Activated CD4-positive, alpha-beta memory T cell treated with anti-CD3 and anti-CD28 coated beads, Interleukin-2, amount 10 ng/mL, durations not matched to agents 7 days and 5 days (primary cell): ENCODE measurements around the gene BCAS2. TPM values are rescaled to one million over a fixed set of nuclear protein-coding genes. Genes with fewer than 3 reads are reported as not detected.

Source experiments
- CTCF ChIA-PET: fragments of 350-600 bp; sonication (Branson Sonifier 250); formaldehyde crosslinking; loops from one replicate; lab custom pipeline; 2021; ENCODE audit warnings: antibody characterized with exemption, inconsistent platforms; lab: Charles Lee
- POLR2A ChIA-PET: fragments of 350-600 bp; sonication (Branson Sonifier 250); formaldehyde crosslinking; loops from one replicate; lab custom pipeline; 2021; ENCODE audit warnings: antibody characterized with exemption; lab: Charles Lee
- DNase-seq: peaks from one replicate; pipeline ENCODE4 v3.0.0-alpha.2; 2020
- H3K27ac Mint-ChIP-seq: one replicate; pipeline ENCODE4 v1.8.0; 2021; ENCODE audit warnings: mild to moderate bottlenecking, mixed read lengths
- H3K27me3 Mint-ChIP-seq: one replicate; pipeline ENCODE4 v1.8.0; 2021; ENCODE audit warnings: mixed read lengths
- H3K36me3 Mint-ChIP-seq: one replicate; pipeline ENCODE4 v1.8.0; 2021; ENCODE audit warnings: low read depth, mixed read lengths
- H3K4me1 Mint-ChIP-seq: one replicate; pipeline ENCODE4 v1.8.0; 2021; ENCODE audit warnings: mixed read lengths
- H3K4me3 Mint-ChIP-seq: one replicate; pipeline ENCODE4 v1.8.0; 2021; ENCODE audit warnings: mild to moderate bottlenecking, mixed read lengths
- H3K9me3 Mint-ChIP-seq: one replicate; pipeline ENCODE4 v1.8.0; 2021; ENCODE audit warnings: mixed read lengths
- total RNA-seq, 2 experiments: library from RNA; stranded (reverse); gene quantifications; one replicate each; pipeline ENCODE4 v1.2.3, GENCODE V29; 2021

The BCAS2 gene
- total RNA-seq, 2 experiments from 2014 or later = 45.0 to 45.5 TPM

DNA sequence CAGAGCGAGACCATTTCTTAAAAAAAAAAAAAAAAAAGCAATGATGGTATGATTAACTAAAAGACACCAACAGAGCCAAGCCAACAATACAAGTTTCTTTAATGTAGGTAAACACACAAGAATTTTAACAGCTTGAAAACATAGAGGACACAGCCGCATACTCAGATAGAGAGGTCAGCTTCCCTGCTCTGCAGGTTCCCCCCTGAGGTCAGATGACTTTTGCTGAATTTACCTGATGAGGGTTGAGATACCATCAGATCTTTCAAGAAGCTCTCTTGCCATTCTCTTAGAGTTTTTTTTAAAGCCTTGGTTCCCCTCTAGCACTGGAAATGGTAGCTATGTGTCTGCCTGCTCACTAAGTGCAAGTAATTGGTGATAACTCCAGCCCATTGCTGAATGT is 31.1 kb downstream of the BCAS2 start:
- Mint-ChIP-seq H3K36me3 (no peaks in the 10 kb centered on the region), H3K27me3 (no peaks in the 10 kb centered on the region), H3K4me3 (no peak overlapping the region), H3K27ac (no peak overlapping the region), H3K4me1 (no peaks in the 10 kb centered on the region), H3K9me3 (no peaks in the 10 kb centered on the region)
- CTCF ChIA-PET = interaction anchor here (0.7 to 1.5 kb wide), 2 partner anchors 149 to 203 kb away, joined by 3 to 4 read pairs; no protein-coding TSS in a partner anchor
- DNase-seq = no peak
- POLR2A ChIA-PET = no interaction called here

DNA sequence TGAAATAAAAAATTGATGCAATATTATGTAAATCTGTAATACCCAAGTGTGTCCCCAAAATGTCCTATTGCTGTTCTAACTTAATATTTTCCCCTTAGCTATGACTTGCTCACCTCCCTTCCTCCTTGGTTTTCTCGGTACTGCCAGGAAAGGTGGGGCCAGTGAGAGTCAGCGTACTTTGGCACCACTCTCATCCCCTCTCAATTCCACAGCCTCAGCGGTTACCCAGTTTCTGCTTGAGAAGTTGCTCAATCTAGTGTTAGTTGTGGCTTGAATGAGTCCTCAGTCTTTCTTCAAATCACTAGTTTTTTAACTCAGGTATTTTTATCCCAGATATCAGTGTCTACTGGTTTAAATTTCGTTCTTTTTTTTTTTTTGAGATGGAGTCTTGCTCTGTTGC is 32.3 kb downstream of the BCAS2 start:
- DNase-seq = no peak
- H3K27ac Mint-ChIP-seq = no peak overlapping the region
- H3K27me3 Mint-ChIP-seq = peaks cover 1% of the 10 kb centered on the region
- POLR2A ChIA-PET = no interaction called here
- no peaks in the 10 kb centered on the region for H3K36me3 Mint-ChIP-seq
- no peaks in the 10 kb centered on the region for H3K4me1 Mint-ChIP-seq
- CTCF ChIA-PET = no interaction called here
- no peak overlapping the region for H3K4me3 Mint-ChIP-seq
- no peaks in the 10 kb centered on the region for H3K9me3 Mint-ChIP-seq

DNA sequence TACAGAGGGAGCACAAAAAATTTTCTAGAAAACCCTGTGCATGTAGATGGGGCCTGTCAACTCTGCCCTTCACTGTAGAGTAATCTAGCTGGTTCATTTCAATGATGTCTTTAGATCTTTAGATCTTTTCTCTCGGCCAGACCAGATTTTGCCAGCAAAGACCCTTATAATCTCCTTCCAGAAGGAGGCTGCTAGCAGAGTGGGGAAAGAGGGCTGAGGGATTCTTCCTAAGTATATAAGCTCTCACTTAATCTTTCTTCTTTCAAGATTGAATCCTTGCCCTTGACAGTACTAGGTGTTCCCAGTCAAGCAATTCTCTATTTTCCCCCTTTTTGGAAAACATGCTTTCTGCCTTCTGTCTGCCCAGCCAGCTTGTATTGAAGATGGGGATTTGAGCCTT is 34.3 kb downstream of the BCAS2 start:
- no peaks in the 10 kb centered on the region for H3K36me3 Mint-ChIP-seq
- no peaks in the 10 kb centered on the region for H3K9me3 Mint-ChIP-seq
- no peak for DNase-seq
- CTCF ChIA-PET = no interaction called here
- peaks cover 1% of the 10 kb centered on the region for H3K27me3 Mint-ChIP-seq
- no peak overlapping the region for H3K4me3 Mint-ChIP-seq
- H3K4me1 Mint-ChIP-seq = no peaks in the 10 kb centered on the region
- POLR2A ChIA-PET = no interaction called here
- no peak overlapping the region for H3K27ac Mint-ChIP-seq

DNA sequence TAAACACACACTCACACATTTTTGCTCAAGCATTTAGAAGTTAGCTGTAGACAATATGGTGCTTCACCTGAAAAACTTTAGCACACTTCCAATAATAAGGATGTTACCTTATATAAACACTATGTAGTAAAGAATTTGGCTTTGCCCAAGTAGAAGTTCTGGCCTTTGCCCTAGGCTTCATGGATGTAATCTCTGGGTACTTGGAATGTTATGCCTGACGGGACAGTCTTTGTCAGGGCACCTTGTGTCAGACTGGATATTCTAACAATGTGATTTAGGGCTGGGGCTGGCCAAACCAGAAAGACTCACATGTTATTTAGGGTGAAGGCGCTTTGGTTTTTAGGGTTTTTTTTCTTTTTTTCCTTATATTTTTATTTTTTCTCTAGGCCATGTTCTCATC is 35.6 kb downstream of the BCAS2 start:
- Mint-ChIP-seq H3K4me1 (no peaks in the 10 kb centered on the region), H3K27ac (no peak overlapping the region), H3K27me3 (peaks cover 1% of the 10 kb centered on the region), H3K9me3 (no peaks in the 10 kb centered on the region), H3K36me3 (no peaks in the 10 kb centered on the region), H3K4me3 (no peak overlapping the region)
- ChIA-PET CTCF (no interaction called here), POLR2A (no interaction called here)
- no peak for DNase-seq

DNA sequence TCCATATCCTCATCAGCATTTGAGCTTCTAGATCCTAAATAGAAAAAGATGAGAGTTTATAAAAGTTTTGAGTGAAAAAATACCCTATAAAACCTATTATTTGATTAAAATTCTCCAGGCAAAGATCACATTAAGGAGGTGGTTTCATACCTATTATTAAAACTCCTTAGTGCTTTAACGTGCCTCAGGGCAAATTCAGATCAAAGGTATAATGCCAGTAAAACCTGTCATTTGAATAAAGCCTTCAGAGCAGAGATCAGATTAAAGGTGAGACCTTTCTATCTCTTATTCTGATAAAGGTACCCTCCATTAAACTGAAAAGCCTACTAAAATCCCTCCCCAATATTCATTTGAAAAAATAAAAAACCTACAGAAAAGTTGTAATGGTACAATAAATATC is 36.1 kb downstream of the BCAS2 start:
- Mint-ChIP-seq H3K9me3 (no peaks in the 10 kb centered on the region), H3K27ac (no peak overlapping the region), H3K4me3 (no peak overlapping the region), H3K36me3 (no peaks in the 10 kb centered on the region), H3K4me1 (no peaks in the 10 kb centered on the region), H3K27me3 (peaks cover 1% of the 10 kb centered on the region)
- no peak for DNase-seq
- ChIA-PET CTCF (no interaction called here), POLR2A (no interaction called here)

DNA sequence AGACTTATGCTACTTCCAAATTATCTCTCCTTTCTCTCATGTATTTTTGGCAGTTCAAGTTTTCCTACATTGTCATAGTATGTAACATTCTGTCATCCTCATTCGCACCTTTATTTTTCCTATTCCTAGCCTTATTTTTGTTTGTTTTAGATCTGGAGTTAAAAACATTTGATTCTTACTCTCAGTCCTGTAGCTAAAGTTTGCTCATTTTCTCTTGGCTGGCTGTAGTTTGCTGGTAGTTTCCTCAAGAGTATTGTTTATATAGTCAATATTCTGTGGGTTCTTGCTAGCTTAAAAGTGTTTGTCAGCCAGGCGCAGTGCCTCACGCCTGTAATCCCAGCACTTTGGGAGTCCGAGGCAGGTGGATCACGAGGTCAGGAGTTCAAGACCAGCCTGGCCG is 40.6 kb downstream of the BCAS2 start:
- CTCF ChIA-PET = no interaction called here
- Mint-ChIP-seq H3K4me1 (no peaks in the 10 kb centered on the region), H3K36me3 (no peaks in the 10 kb centered on the region), H3K9me3 (no peaks in the 10 kb centered on the region), H3K27me3 (peaks cover 1% of the 10 kb centered on the region), H3K4me3 (no peak overlapping the region), H3K27ac (no peak overlapping the region)
- no peak for DNase-seq
- POLR2A ChIA-PET = no interaction called here

DNA sequence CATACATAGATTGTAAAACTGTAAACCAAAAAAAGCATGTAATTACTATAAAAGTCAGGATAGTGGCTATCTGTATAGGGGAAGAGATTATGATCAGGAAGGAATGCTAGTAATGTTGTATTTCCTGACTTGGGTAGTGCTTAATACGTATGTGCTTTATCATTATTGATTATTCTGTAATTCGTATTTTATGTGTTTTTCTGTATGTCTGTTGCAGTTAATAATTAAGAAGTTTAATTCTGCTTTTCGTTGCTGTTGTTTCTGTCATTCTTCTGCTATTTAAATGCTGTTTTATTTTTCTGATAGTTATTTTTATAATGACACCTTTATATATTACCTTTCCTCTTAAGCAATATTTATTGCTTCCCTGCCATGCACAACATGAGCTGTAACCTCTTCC is 41.1 kb downstream of the BCAS2 start:
- no peak overlapping the region for H3K27ac Mint-ChIP-seq
- no peaks in the 10 kb centered on the region for H3K9me3 Mint-ChIP-seq
- H3K4me1 Mint-ChIP-seq = no peaks in the 10 kb centered on the region
- no peaks in the 10 kb centered on the region for H3K36me3 Mint-ChIP-seq
- ChIA-PET CTCF (no interaction called here), POLR2A (no interaction called here)
- H3K27me3 Mint-ChIP-seq = peaks cover 1% of the 10 kb centered on the region
- DNase-seq = no peak
- no peak overlapping the region for H3K4me3 Mint-ChIP-seq

DNA sequence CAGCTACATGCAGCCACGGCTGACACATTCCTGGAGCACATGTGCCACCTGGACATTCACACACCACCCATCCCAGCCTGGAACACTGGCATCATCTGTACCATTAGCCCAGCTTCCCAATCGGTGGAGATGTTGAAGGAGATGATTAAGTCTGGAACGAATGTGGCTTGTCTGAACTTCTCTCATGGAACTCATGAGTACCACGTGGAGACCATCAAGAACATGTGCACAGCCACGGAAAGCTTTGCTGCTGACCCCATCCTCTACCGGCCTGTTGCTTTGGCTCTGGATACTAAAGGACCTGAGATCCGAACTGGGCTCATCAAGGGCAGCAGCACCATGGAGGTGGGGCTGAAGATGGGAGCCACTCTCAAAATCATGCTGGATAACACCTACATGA is 45.4 kb downstream of the BCAS2 start:
- ChIA-PET CTCF (no interaction called here), POLR2A (no interaction called here)
- no peak for DNase-seq
- H3K27ac Mint-ChIP-seq = no peak overlapping the region
- H3K27me3 Mint-ChIP-seq = no peaks in the 10 kb centered on the region
- no peaks in the 10 kb centered on the region for H3K4me1 Mint-ChIP-seq
- no peak overlapping the region for H3K4me3 Mint-ChIP-seq
- H3K9me3 Mint-ChIP-seq = no peaks in the 10 kb centered on the region
- H3K36me3 Mint-ChIP-seq = no peaks in the 10 kb centered on the region

DNA sequence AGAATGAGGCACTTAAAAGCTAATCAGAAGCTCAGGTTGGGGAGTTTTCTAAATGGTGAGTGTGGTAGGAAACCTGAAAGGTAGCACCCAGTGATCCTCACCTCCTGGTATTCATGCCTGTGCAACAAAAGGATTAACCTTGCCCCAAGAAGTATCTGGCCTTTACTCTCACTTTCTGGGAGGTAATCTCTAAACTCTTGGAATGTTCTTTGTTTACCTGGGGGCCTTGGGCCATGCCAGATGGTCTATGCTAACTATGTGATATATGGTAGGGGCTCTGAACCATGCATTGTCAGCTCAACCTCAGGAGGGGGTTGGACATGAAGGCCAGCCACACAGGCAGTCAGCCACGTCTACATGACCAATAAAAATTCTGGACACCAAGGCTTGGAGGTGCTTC is 46.0 kb downstream of the BCAS2 start:
- ChIA-PET CTCF (no interaction called here), POLR2A (no interaction called here)
- DNase-seq = no peak
- no peak overlapping the region for H3K27ac Mint-ChIP-seq
- no peaks in the 10 kb centered on the region for H3K4me1 Mint-ChIP-seq
- H3K4me3 Mint-ChIP-seq = no peak overlapping the region
- H3K9me3 Mint-ChIP-seq = no peaks in the 10 kb centered on the region
- H3K27me3 Mint-ChIP-seq = no peaks in the 10 kb centered on the region
- H3K36me3 Mint-ChIP-seq = no peaks in the 10 kb centered on the region

DNA sequence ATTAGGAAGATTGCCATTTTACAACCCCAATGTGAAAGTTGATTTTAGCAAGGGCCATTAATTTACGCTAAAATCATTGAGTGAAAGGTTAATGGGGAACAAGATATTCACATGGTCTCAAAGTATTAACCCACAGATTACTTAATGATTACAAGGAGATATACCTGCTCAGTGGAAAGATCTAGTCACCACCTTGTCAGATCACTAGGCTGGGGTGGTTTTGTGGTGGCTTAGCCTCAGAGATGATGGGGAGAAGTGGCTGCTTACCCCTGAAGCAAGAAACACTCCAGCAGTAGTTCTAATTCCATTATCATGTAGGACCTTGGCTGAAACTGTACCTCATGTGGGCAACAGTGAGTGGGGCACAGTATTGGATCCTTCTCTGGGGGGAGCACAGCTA is 50.3 kb downstream of the BCAS2 start:
- H3K36me3 Mint-ChIP-seq = no peaks in the 10 kb centered on the region
- H3K4me3 Mint-ChIP-seq = no peak overlapping the region
- ChIA-PET POLR2A (no interaction called here), CTCF (no interaction called here)
- H3K4me1 Mint-ChIP-seq = no peaks in the 10 kb centered on the region
- H3K27me3 Mint-ChIP-seq = no peaks in the 10 kb centered on the region
- no peak overlapping the region for H3K27ac Mint-ChIP-seq
- H3K9me3 Mint-ChIP-seq = no peaks in the 10 kb centered on the region
- no peak for DNase-seq

DNA sequence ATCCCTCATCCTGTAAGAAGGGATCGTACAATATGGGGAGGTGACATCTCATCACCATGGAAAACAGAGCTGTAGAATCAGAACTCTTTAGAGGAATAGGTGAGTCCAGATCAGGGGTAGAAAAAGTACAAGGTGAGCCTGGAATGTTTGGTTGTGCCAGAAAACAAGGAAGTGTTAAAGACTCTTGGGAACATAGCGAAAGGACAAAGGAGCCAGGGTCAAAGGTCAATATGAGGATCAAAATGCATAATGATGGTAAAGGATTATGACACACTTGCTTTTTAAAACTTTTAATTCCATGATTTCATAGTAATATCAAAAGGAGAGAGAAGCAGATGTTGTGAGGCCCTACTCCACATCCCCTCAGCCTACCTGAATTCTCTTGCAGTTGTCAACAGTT is 51.2 kb downstream of the BCAS2 start:
- H3K9me3 Mint-ChIP-seq = no peaks in the 10 kb centered on the region
- no peaks in the 10 kb centered on the region for H3K4me1 Mint-ChIP-seq
- DNase-seq = no peak
- CTCF ChIA-PET = no interaction called here
- H3K27me3 Mint-ChIP-seq = no peaks in the 10 kb centered on the region
- no peak overlapping the region for H3K4me3 Mint-ChIP-seq
- H3K36me3 Mint-ChIP-seq = no peaks in the 10 kb centered on the region
- POLR2A ChIA-PET = no interaction called here
- no peak overlapping the region for H3K27ac Mint-ChIP-seq

DNA sequence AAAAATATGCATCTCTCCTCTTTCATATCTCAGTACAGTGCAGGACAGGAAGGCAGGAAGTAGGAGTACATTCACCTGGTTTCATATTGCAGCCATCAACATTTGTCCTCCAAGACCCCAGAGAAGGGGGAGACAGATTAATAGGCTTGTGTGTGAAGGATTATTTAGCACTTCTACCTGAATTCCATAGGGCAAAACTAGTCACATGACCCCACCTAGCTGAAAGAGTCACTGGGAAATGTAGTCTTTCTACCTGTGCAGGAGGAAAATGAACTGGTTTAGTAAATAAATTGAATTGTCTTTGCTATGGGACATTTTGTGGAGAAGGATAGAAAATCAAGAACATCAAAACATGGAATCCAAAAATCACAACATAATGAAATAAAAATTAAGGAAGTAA is 56.5 kb downstream of the BCAS2 start:
- no peak for DNase-seq
- CTCF ChIA-PET = interaction anchor here (1.0 kb wide), 1 partner anchor 15 kb away, joined by 3 read pairs; the partner anchor contains the start of gene TRIM33
- H3K27ac Mint-ChIP-seq = no peak overlapping the region
- POLR2A ChIA-PET = interaction anchor here (1.5 kb wide), 1 partner anchor 13 kb away, joined by 3 read pairs; the partner anchor contains the start of gene TRIM33
- H3K36me3 Mint-ChIP-seq = no peaks in the 10 kb centered on the region
- no peak overlapping the region for H3K4me3 Mint-ChIP-seq
- H3K4me1 Mint-ChIP-seq = no peaks in the 10 kb centered on the region
- H3K27me3 Mint-ChIP-seq = peaks cover 7% of the 10 kb centered on the region
- no peaks in the 10 kb centered on the region for H3K9me3 Mint-ChIP-seq

DNA sequence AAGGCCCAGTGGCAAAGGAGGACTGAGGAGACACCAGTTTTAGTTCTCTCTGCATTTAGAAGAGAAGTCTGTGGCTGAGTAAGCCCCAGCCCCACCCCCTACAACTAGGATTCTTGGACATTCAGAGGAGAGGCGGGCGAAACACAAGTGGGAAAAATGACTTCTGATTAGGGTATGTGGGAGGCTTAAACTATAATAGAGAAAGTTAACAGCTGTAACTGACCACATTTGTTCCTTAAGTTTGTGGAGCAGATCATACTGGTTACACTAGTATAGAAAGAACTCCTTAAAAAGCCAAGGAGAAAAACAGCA is 59.2 kb downstream of the BCAS2 start:
- H3K27me3 Mint-ChIP-seq = peaks cover 16% of the 10 kb centered on the region
- no peaks in the 10 kb centered on the region for H3K4me1 Mint-ChIP-seq
- CTCF ChIA-PET = no interaction called here
- no peak for DNase-seq
- POLR2A ChIA-PET = no interaction called here
- no peaks in the 10 kb centered on the region for H3K9me3 Mint-ChIP-seq
- no peaks in the 10 kb centered on the region for H3K36me3 Mint-ChIP-seq
- no peak overlapping the region for H3K4me3 Mint-ChIP-seq
- no peak overlapping the region for H3K27ac Mint-ChIP-seq

DNA sequence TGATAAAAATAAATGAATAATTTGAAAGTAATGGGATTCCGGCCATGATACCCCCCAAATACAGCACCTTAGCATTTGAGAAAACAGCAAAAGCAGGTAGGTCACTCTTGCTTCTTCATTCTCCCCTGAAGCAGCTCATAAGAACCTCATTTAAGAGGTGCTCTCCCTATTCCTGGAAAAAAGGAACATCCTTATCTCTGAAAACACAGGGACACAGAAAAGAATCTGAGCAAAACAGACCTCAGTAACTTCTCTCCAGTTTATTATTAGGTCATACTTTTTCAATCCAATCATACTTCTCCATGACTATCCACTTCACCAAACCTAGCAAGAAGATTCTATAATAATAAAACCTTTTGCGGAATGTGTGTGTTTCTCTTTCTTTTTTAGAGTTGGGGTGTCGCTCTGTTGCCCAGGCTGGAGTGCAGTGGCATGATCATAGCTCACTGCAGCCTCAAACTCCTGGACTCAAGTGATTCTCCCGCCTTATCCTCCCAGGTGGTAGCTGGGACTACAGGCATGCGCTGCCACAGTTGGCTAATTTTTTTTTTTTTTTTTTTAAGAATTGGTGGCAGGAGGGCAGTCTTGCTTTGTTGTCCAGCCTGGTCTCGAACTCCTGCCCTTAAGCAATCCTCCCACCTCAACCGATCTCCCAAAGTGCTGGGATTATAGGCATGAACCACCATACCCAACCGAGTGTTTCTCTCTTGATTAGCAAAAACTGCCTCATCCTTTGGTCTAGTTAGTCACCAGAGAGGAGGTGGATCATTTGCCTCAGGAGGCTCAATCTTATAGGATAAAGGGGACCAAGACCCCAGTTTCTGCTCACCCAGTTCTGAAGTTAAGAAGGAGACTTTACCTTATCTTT is 59.8 kb downstream of the BCAS2 start:
- no peaks in the 10 kb centered on the region for H3K36me3 Mint-ChIP-seq
- ChIA-PET POLR2A (interaction anchor here (0.9 kb wide), 1 partner anchor 11 kb away, joined by 3 read pairs; the partner anchor contains the start of gene TRIM33), CTCF (no interaction called here)
- peaks cover 16% of the 10 kb centered on the region for H3K27me3 Mint-ChIP-seq
- no peak for DNase-seq
- H3K27ac Mint-ChIP-seq = no peak overlapping the region
- H3K4me3 Mint-ChIP-seq = no peak overlapping the region
- H3K9me3 Mint-ChIP-seq = no peaks in the 10 kb centered on the region
- H3K4me1 Mint-ChIP-seq = no peaks in the 10 kb centered on the region
